CD4-positive, alpha-beta T cell treated with Interleukin-2 at 100 ng/mL for 4 hours (primary cell): ENCODE data around the gene CYP27B1.

Source experiments
- DNase-seq: peaks from one replicate; pipeline ENCODE4 v3.0.0-alpha.2; 2020; ENCODE audit warnings: low spot score

The CYP27B1 gene

GRCh38 chr12:57751788-57752667 lies 14.8 kb downstream of the CYP27B1 start, which contains the start of gene CDK4:
TSS of gene CDK4 (minus strand) at chr12:57752310. CDS start at chr12:57751717, 593 bp downstream.
- DNase-seq = peak; percentile 99

DNA sequence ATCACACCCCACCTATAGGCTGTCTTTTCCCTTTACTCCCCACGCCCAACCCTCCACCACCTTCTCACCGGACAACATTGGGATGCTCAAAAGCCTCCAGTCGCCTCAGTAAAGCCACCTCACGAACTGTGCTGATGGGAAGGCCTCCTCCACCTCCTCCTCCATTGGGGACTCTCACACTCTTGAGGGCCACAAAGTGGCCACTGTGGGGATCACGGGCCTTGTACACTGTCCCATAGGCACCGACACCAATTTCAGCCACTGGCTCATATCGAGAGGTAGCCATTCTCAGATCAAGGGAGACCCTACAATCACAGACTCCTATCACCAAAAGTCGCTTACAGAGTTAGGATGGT lies 15.5 kb downstream of the CYP27B1 start:
- no peak for DNase-seq

- no peak for DNase-seq
These were observed 16.1 kb downstream of the CYP27B1 start for GRCh38 chr12:57750561-57751431.

GRCh38 chr12:57749061-57749460 lies 17.8 kb downstream of the CYP27B1 start:
- no peak for DNase-seq

- DNase-seq = no peak
These were observed 20.9 kb downstream of the CYP27B1 start for GRCh38 chr12:57746025-57746424.

- DNase-seq = no peak
These were observed 21.4 kb downstream of the CYP27B1 start for GRCh38 chr12:57745485-57745881.

DNA sequence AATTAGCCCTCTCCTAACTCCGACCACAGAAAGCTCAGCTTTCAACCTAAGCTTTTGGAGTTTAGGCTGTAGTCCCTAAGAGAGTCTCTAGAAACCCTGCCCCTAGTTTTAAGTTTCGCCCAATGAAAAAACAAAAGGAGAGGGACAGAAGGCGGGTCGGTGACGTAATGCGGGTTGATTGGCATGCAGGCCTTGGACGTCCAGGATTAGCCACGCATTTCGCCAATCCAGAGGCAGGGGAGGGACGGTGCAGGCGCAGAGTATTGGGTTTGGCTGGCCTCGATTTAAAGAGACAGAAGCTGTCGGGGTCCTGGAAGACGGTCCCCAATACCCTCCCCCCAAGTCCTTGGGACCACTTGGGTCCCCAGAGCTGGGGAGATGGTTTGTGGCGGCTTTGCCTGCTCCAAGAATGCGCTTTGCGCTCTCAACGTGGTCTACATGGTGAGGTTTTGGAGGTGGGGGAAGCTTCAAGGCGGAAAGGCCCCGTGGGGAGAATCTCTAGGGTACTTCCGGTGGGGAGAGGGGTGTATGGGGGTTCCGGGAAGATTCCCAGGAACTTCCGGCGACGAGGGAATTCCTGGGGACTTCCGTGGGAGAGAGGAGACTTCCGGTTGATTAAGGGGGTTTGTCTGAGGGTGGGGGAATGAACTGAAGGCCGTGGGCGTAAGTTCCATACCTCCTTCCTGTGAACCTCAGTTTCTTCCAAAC lies 21.9 kb downstream of the CYP27B1 start, which contains the start of gene TSPAN31:
TSPAN31 (plus strand) TSS at position 263 of the 708 bp plus-strand sequence; CDS start at position 379, 116 bp downstream.
- peak; percentile 96 for DNase-seq

DNA sequence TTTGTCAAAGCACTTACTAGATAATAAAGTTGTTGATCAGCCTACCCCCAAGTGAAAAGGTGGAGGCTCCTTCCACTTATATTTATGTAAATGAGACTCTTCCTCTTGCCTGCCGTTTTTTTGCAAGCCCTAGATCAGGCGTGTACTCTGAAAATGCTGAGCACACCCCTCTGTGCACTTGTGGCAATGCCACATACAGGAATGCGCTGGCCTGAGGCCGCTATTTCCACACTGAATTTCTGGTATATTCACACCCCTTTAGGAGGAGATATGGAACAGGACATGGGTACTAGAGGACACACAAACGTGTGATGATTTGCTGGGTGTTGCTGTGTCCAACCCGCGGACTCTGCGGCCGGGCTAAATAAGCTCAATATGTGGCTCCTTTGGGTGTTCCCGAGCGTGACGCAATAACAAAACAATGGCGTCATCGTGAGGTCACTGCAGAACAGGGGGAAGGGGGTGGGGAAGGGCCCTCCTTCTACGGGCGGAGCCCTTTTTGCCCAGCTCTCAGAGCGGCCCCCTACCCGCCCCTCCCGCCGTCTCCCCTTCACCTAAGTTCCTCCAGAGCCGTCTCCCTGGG lies 22.6 kb downstream of the CYP27B1 start:
- DNase-seq = peak; percentile 70

- no peak for DNase-seq
These were observed 23.1 kb downstream of the CYP27B1 start for GRCh38 chr12:57743769-57744168.

DNA sequence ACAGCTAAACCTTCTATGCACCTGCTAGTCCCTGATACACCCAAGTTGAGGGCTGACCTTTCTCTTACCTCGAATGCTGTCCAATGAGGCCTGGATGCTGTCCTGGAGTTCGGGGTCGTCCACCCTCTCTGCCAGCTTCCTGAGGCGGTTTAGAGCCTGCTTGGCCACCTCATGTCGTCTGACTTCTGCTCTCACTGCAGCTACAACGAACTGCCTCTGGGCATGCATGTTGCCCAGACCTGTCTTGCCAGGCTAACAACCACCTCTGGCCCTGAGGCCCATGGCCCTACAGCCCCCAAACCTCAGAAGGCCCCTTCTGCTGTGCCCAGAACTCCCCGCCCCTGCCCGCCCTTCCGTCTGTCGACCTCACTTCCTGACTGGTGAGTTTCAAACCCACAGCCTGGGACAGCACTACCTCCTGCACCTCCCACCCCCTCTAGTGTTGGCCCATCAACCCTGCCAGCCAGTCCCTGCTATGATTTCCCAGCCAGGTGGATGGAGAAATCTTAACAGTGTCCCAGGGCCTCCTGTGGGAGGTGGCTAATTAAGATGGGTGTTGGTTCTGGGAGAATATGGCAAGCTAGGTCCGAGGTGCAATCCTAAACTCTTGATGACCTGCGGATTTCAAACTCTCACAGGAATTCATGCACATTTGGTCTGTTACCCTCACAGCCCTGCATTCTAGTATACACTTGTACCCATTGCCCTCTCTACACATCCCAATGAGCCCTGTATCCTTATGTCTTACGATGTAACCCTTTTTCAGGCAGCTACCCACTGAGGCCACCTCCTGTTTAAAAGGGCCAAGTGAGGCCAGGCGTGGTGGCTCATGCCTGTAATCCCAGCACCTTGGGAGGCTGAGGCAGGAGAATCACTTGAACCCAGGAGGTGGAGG lies 24.8 kb downstream of the CYP27B1 start:
- DNase-seq = peak; percentile 86

DNA sequence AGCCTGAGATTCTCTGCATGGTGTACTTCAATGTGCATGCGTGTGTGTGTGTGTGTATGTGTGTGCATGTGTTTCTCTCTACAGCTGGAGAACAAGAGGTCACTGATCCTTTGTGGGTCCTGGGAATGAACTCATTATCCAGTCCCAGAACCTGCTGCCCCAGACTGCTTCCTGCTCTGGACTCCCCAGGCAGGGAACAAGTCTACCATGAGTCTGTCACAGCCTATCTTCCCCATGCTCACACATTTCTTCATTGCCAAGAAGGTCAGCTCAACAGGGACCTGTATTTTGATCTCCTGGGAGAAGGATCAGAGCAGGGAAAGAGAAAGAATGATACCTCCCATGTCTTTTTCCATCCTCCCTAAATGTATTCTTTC lies 25.5 kb downstream of the CYP27B1 start:
- no peak for DNase-seq

DNA sequence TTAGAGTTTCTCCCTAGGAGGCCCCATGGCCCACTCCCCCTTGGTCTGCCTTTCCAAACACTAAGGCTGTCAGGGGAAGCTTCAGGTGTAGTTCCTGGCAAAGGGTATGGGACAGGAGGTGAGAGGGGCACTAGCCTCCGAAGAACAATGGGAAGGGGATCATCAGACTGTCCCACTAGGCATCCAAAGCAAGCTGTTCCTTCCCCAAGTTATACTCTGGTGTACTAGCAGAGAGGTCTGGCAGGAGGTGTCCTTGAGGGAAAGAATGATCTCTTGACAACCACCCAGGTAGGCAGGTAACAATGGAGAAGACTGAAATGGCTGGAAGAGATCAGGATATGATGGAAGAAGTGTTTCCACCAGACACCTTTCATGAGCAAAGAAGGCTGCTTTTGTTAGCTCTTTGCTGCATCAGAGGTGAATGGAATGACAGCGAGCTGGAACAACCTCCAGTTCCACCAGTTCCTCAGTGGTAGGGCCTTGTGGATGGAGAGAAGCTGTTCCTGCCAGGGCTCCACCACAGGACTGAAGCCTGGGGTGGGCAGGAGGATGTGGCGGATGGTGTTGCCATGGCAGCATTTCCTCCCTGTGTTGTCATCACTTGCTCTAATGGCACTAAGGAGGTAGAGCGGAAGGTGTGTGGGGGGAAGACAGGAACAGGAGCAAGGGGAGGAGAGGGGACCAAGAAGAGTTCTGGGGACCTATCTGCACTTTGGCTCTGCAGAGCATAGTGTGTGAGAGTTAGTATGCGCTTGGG lies 26.0 kb downstream of the CYP27B1 start:
- peak; percentile 85 for DNase-seq

DNA sequence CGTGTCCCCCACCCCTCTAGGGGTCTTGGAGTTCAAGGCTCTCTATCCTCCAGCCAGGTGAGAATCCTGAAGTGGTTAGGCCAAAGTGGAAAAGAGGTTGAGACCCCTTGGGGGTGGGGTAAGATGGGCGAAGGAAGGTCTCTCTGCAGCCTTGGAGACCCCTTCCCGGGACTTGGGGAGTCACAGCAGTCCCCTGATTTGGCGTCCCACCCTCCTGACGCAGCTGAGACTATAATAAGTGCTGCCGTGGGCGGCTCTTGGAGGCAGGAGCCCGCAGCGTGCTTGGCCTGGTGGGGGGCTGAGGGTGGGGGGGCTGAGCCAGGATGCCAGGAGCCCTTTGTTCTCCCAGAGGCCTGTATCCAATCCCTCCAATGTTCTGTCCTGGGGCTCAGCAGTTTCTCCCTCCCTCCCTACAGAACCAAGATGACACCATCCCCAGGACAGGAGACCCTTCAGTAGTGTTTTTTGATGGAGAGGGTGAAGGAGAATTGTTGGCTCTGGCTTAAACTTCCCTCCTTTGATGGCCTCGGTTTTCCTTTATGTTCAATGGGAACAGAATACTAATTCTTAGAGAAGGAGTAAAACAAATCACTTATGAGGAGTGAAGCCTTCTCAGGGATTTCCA lies 26.9 kb downstream of the CYP27B1 start:
- DNase-seq = no peak

- no peak for DNase-seq
These were observed 27.5 kb downstream of the CYP27B1 start for GRCh38 chr12:57739387-57739786.

DNA sequence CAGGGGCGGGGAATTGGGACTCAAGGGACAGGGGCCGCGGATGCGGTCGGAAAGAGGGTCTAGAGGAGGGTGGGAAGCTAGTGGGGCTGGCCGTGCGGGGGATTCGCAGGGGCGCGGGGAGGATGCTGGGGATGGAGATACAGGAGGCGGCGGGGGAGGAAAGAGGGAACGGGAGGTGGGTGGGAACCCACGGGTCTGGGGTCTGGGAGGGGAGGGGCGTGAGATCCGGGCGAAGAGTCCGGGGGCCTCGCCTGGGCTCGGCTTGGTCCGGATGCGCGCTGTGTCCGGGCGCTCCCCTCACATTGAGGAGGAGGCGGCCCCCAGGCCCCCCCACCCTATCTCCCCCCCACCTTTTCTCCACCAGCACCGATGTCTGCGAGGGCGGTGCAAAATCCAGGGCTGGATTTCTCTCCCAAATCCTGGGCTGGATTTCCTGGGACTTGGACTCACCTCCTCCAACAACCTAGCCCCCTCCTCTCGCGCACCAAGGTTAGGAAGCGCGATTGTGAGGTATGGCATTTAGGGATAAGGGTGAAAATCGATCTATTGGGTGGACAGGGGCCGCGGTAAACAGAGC lies 28.1 kb downstream of the CYP27B1 start, which contains the start of gene AGAP2:
AGAP2 (minus strand) TSS at position 82 of the 577 bp plus-strand sequence. CDS start 496 bp downstream, outside the sequence.
- no peak for DNase-seq

GRCh38 chr12:57737467-57738460 lies 29.1 kb downstream of the CYP27B1 start:
- DNase-seq = no peak

DNA sequence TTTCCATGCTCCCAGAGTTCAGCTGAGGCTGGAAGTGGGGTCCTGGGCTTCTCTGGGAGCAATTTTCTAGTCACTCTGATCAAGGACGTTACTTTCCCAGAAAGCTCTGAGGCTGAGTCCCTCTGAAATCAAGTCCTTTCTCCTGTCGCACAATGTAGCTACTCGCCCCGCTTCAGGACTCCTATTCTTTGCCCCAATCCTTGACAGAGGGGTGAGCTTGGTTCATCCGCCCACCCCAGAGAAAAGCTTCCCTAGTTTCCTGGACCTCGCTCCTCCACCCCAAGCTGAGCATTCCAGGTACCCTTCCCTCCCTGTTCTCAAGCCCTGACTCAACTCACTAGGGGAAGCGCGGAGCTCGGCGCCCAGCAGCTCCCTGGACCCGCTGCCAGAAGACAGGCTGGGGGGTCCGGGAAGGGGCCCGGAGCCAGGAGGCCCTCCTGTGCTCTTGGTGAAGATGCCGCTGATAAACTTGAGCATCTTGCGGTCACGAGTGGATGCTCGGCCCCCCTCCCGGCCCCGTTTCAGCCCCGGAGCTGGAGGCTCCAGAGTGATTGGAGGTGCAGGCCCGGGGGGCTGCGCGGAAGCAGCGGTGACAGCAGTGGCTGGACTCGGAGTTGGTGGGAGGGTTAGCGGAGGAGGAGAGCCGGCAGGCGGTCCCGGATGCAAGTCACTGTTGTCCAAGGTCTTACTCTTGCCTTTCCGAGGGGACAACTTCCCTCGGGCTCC lies 30.0 kb downstream of the CYP27B1 start:
- no peak for DNase-seq
